Measurements from ENCODE around the gene CXCL9.
A peak's percentile ranks its signal among the peaks of the same experiment; 100 is the strongest.

The CXCL9 gene

DNA sequence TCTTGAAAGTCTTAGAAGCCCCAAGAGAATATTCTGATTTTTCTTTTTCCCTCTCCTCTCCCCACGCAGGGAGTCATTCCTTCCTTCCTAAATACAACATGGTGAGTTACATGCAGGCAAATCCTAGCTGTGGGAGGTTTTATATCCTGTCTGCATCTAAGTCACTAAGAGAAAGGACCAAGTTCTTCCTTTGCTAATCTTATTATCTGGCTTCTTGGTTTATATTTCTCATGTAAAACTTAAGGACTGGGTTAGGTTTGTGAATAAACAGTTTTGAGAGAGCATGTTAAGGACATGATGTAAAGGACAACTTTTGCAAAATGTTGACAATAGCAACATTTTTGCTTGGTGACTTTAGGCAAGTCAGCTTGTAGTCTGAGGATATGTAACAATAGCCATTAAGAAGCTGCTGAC is 5.1 kb upstream of the CXCL9 start:
- no peak overlapping the region for H3K4me3 ChIP-seq (ENCODE audit: control insufficient read depth, low read depth, low read length)
- no peak for DNase-seq (ENCODE audit: low read depth)
- TF ChIP-seq, protein P1, sequence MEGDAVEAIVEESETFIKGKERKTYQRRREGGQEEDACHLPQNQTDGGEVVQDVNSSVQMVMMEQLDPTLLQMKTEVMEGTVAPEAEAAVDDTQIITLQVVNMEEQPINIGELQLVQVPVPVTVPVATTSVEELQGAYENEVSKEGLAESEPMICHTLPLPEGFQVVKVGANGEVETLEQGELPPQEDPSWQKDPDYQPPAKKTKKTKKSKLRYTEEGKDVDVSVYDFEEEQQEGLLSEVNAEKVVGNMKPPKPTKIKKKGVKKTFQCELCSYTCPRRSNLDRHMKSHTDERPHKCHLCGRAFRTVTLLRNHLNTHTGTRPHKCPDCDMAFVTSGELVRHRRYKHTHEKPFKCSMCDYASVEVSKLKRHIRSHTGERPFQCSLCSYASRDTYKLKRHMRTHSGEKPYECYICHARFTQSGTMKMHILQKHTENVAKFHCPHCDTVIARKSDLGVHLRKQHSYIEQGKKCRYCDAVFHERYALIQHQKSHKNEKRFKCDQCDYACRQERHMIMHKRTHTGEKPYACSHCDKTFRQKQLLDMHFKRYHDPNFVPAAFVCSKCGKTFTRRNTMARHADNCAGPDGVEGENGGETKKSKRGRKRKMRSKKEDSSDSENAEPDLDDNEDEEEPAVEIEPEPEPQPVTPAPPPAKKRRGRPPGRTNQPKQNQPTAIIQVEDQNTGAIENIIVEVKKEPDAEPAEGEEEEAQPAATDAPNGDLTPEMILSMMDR (IDR thresholded peaks at IDR 0.05; ENCODE audit: control insufficient read depth, insufficient read depth, low read depth, low read length, missing control alignments) = no peak

GRCh38 chr4:76011700-76012387 is 4.5 kb upstream of the CXCL9 start:
- H3K4me3 ChIP-seq (ENCODE audit: control insufficient read depth, low read depth, low read length) = no peak overlapping the region
- peak; percentile 11 for DNase-seq (ENCODE audit: low read depth)
- TF ChIP-seq, protein P1 (IDR thresholded peaks at IDR 0.05; ENCODE audit: control insufficient read depth, insufficient read depth, low read depth, low read length, missing control alignments) = no peak

DNA sequence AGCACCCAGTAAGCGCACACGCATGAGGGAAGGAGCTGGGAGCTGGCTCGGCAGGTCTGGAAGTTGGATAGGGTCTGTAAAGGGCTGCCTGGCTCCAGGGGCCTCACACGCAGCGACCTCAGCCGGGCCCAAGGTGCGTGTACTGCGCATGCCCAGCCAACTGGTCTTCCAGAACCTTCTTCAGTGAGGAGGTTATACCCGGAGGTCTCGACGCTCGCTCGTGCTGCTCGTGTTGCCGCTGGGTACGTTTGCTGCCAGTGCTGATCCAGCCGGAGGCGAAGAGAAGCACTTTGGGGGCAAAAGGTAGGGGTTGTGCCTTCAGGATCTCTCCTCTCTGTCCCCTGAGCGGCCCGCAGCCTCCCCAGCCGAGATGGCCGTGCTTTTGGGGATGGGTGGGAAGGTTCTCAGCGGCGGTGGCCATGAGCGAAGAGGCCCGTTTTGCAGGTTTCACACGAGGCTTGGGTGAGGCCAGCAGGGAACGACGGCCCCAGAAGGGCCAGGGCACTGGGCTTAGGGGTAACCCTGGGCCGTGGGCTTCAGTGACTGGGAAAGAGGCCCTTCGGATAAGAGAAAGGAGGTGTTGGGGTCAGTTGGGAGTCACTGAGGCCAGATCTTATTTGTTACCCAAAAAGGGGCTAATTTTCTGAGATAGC is 3.8 kb upstream of the CXCL9 start:
- TF ChIP-seq, protein P1 (IDR thresholded peaks at IDR 0.05; ENCODE audit: control insufficient read depth, insufficient read depth, low read depth, low read length, missing control alignments) = no peak
- DNase-seq (ENCODE audit: low read depth) = no peak
- no peak overlapping the region for H3K4me3 ChIP-seq (ENCODE audit: control insufficient read depth, low read depth, low read length)

DNA sequence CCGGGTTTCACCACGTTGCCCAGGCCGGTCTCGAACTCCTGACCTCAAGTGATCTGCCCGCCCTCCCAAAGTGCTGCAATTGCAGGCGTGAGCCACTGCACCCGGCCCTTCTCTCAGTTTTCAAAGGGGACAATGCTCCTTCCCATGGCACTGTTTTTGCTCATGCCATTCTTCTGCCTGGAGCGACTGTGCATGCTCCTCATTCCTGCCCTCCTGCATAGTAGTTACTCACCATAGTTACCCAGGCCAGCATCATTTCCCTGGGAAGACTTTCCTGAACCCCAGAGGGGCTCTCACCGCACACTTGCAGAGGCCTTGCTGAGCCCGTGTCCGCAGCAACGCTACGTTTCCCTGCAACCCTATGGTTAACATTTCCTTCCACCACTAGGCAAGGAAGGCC is 3.3 kb upstream of the CXCL9 start:
- no peak overlapping the region for H3K4me3 ChIP-seq (ENCODE audit: control insufficient read depth, low read depth, low read length)
- TF ChIP-seq, protein P1 (IDR thresholded peaks at IDR 0.05; ENCODE audit: control insufficient read depth, insufficient read depth, low read depth, low read length, missing control alignments) = no peak
- no peak for DNase-seq (ENCODE audit: low read depth)

DNA sequence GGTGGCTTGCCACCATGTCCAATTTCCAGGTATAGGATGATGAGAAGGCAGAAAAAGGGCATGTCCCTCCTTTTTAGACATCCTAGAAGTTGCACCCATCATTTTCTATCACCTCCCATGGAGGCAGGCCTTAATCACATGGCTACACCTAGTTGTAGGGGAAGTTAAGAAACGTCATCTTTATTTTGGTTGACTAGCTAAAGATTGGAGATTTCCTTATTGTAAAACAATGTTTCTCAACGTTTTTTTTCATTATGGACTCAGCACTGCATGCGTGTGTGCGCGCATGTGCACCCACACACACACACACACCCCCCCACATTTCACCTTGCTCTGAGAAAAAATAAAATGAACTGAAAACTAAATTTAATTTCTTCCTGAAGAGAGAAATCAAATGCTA is 2.0 kb upstream of the CXCL9 start:
- TF ChIP-seq, protein P1 (IDR thresholded peaks at IDR 0.05; ENCODE audit: control insufficient read depth, insufficient read depth, low read depth, low read length, missing control alignments) = no peak
- DNase-seq (ENCODE audit: low read depth) = no peak
- no peak overlapping the region for H3K4me3 ChIP-seq (ENCODE audit: control insufficient read depth, low read depth, low read length)

DNA sequence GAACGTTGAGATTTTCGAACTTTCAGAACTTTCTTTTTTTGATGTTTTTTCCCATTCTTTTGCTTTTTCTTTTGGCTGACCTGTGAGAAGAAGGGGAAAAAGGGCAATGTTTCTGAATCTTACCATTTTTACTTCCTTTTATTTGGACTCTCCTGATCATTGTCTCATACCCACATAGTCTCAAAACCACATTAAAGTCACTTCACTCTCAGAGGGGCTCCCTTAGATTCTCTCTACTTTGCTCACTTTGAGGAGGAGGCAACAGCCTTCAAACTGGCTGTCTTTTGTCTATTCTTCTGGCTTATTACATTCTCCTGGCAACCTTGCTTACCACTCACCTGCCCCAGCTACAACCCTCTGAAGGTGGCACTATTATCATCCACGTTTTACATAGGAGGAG is 3.7 kb downstream of the CXCL9 start:
- TF ChIP-seq, protein P1 (IDR thresholded peaks at IDR 0.05; ENCODE audit: control insufficient read depth, insufficient read depth, low read depth, low read length, missing control alignments) = no peak
- H3K4me3 ChIP-seq (ENCODE audit: control insufficient read depth, low read depth, low read length) = no peak overlapping the region
- DNase-seq (ENCODE audit: low read depth) = no peak
